Tibial nerve (tissue), 3 donors: ENCODE data around the gene TMEM97.

ENCODE experiments used
- CTCF ChIP-seq, 5 experiments: fragments of 200-600 bp in 3 of 5; fragments of 450-650 bp in 2 of 5; sonication (generic) in 3 of 5; IDR thresholded peaks; one replicate each; pipeline ENCODE4 v1.5.1; 2016 to 2019; ENCODE audit warnings: antibody characterized with exemption in 5 of 5, mild to moderate bottlenecking in 3 of 5, moderate library complexity in 2 of 5
- POLR2A ChIP-seq, 2 donors: fragments of 450-650 bp; IDR thresholded peaks; one replicate each; pipeline ENCODE4 v1.6.1; 2017; ENCODE audit warnings: antibody characterized with exemption in 2 of 2, mild to moderate bottlenecking in 2 of 2, moderate library complexity in 2 of 2

- TF ChIP-seq CTCF (IDR thresholded peaks at IDR 0.05) (no peak), POLR2A (IDR thresholded peaks at IDR 0.05) (no peak)
Observed at GRCh38 chr17:28330671-28331070, 11.7 kb downstream of the TMEM97 start.
